Measurements from ENCODE around the gene HIF1A. TPM values are rescaled to one million over a fixed set of nuclear protein-coding genes. Genes with fewer than 3 reads are reported as not detected.
"Not testable (repeated sequence)": the region's sequence is repeated elsewhere in the genome, so short reads cannot be mapped to it uniquely, and the experiment has no call there.

HIF1A gene
- total RNA-seq, 4 donors from 2014 or later: 52.1 to 160 (median 71.1) TPM

DNA sequence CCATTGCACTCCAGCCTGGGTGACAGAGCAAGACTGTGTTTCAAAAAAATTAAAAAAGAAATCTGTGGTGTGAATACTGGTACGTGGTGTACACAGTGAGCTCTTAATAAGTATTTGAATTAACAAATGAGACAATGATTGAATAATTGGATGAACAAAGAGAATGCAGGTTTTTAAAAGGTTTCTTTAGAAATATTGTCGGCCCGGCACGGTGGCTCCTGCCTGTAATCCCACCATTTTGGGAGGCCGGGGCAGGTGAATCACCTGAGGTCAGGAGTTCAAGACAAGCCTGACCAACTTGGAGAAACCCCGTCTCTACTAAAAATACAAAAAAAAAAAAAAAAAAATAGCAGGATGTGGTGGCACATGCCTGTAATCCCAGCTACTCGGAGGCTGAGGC lies 6.6 kb downstream of the HIF1A start:
- H3K9me3 ChIP-seq: no peaks in the 10 kb centered on the region
- TF ChIP-seq, protein P1, sequence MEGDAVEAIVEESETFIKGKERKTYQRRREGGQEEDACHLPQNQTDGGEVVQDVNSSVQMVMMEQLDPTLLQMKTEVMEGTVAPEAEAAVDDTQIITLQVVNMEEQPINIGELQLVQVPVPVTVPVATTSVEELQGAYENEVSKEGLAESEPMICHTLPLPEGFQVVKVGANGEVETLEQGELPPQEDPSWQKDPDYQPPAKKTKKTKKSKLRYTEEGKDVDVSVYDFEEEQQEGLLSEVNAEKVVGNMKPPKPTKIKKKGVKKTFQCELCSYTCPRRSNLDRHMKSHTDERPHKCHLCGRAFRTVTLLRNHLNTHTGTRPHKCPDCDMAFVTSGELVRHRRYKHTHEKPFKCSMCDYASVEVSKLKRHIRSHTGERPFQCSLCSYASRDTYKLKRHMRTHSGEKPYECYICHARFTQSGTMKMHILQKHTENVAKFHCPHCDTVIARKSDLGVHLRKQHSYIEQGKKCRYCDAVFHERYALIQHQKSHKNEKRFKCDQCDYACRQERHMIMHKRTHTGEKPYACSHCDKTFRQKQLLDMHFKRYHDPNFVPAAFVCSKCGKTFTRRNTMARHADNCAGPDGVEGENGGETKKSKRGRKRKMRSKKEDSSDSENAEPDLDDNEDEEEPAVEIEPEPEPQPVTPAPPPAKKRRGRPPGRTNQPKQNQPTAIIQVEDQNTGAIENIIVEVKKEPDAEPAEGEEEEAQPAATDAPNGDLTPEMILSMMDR (IDR thresholded peaks at IDR 0.05): no peak
- no peak for TF ChIP-seq POLR2A (IDR thresholded peaks at IDR 0.05)
- DNase-seq: no peak
- H3K4me3 ChIP-seq: no peak overlapping the region
- no peak overlapping the region for H3K27ac ChIP-seq
- no peaks in the 10 kb centered on the region for H3K36me3 ChIP-seq
- peaks cover 0 to 33% (median 11%) of the 10 kb centered on the region in 4 donors for H3K4me1 ChIP-seq
- H3K27me3 ChIP-seq: no peaks in the 10 kb centered on the region

DNA sequence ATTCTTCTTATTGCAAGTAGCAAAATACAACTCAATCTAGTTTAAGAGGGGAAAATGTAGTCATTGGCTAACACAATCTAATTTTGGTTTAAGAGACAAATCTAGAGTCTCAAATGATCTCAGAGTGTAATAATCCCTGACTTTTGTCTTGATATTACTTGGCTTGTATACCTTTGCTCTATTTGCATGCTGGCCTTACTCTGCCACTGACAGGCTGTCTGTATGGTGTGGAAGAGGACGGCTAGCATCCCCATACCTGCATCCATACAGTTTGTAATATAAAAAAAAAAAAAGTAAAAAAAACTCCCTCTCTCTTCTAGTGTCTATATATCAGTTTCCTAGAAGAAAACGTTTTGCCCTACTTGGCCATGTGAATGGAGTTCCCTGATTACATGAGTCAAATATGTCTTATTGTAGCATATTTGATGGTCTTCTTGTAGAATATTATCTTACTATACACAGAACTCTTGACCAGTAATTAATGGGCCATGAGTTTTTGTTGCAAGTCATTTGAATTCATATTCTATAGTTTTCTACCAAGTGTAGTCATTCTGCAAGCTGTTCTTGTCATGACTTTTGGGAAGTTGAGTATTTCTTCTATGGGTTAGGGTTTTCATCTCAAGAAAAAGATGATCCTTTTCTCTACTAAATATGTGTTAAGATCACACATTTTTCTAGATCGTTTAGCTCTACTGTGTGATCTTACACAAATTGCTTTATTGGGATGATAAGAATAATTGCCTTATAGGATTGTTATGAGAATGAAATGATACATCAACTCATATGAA lies 8.2 kb downstream of the HIF1A start:
- no peaks in the 10 kb centered on the region for H3K9me3 ChIP-seq
- peaks cover 0 to 25% (median 8%) of the 10 kb centered on the region in 4 donors for H3K4me1 ChIP-seq
- H3K27me3 ChIP-seq: no peaks in the 10 kb centered on the region
- no peak overlapping the region for H3K4me3 ChIP-seq
- no peaks in the 10 kb centered on the region for H3K36me3 ChIP-seq
- no peak for TF ChIP-seq POLR2A (IDR thresholded peaks at IDR 0.05)
- TF ChIP-seq, protein P1 (IDR thresholded peaks at IDR 0.05): no peak
- no peak overlapping the region for H3K27ac ChIP-seq
- no peak for DNase-seq

DNA sequence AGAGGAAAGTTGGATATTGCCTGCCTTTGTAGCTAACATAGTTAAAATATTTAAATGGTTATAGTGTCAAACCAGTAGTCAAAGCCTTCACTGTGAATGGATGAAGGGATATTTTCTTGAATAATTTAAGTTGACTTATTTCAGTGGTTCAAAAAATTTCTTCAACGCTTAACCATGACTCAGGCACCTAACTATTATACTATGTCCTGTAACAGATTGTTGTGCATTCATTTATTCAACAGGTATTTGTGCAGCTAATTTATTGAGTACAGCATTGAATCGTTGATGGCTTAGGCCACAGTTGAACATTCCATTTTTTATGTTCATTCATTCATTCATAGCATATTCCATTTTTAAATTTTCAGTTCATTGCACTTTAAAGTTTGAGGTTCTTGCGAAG lies 9.2 kb downstream of the HIF1A start:
- H3K36me3 ChIP-seq: no peaks in the 10 kb centered on the region
- H3K4me3 ChIP-seq: no peak overlapping the region
- H3K27ac ChIP-seq: no peak overlapping the region
- no peaks in the 10 kb centered on the region for H3K9me3 ChIP-seq
- no peak for DNase-seq
- peaks cover 0 to 20% (median 8%) of the 10 kb centered on the region in 4 donors for H3K4me1 ChIP-seq
- no peak for TF ChIP-seq POLR2A (IDR thresholded peaks at IDR 0.05)
- TF ChIP-seq, protein P1 (IDR thresholded peaks at IDR 0.05): no peak
- H3K27me3 ChIP-seq: no peaks in the 10 kb centered on the region

DNA sequence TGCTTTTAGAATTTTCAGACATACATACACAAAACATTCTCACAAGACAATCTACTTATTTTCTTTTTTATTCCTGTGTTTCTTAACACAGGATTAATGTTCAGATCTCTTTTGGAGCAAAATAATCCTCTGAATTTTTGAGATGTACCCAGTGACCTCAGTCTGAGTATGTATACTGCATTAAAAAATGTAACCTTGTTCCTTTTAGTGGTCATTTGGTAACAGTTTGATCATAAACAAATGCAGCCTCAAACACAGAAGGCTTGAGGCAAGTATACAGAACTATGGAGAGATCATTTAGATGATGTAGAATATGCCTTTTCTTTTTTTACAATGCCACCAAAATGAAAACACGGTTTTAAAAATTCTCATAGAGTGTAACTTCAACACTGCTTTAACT lies 9.7 kb downstream of the HIF1A start:
- TF ChIP-seq POLR2A (IDR thresholded peaks at IDR 0.05): no peak
- TF ChIP-seq, protein P1 (IDR thresholded peaks at IDR 0.05): no peak
- H3K9me3 ChIP-seq: no peaks in the 10 kb centered on the region

DNA sequence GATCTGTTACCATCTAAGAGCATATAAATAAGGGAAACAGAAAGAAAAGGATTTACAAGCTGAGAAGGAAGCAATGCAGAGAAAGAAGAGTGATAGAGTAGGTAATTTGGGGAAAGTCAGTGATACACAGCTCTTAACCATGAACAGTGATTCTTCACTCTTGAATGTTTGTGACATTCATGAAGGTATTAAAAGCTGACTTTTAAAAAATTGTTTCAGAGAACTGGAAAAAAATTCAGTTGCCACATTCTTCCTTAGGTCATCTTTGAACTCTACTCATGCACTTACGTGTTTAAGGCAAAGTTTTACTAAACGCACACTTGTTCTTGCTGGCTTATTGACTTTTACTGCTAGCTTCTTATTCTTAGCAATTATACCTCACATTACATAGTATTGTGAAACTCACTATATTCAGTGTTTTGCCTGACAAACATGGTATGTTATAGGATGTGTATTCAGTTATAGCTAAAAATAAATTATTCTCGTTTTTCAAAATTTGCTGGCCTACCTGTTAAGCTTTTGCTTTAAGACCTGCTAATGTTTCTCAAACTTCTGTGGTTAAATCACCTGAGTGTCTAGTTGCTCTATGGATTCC lies 10.9 kb downstream of the HIF1A start:
- Histone ChIP-seq H3K9me3 (no peaks in the 10 kb centered on the region), H3K27ac (no peak overlapping the region), H3K4me1 (peaks cover 0 to 21% (median 8%) of the 10 kb centered on the region in 4 donors), H3K27me3 (no peaks in the 10 kb centered on the region), H3K36me3 (no peaks in the 10 kb centered on the region), H3K4me3 (no peak overlapping the region)
- no peak for DNase-seq
- TF ChIP-seq POLR2A (IDR thresholded peaks at IDR 0.05): no peak
- TF ChIP-seq, protein P1 (IDR thresholded peaks at IDR 0.05): no peak

More for the DNA sequence above, 9.7 kb downstream of the HIF1A start:
- Histone ChIP-seq H3K4me3 (no peak overlapping the region), H3K27me3 (no peaks in the 10 kb centered on the region), H3K4me1 (peaks cover 0 to 20% (median 8%) of the 10 kb centered on the region in 4 donors), H3K36me3 (no peaks in the 10 kb centered on the region), H3K27ac (no peak overlapping the region)
- no peak for DNase-seq

DNA sequence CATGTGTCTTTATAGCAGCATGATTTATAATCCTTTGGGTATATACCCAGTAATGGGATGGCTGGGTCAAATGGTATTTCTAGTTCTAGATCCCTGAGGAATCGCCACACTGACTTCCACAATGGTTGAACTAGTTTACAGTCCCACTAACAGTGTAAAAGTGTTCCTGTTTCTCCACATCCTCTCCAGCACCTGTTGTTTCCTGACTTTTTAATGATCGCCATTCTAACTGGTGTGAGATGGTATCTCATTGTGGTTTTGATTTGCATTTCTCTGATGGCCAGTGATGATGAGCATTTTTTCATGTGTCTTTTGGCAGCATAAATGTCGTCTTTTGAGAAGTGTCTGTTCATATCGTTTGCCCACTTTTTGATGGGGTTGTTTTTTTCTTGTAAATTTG lies 12.5 kb downstream of the HIF1A start:
- not testable (repeated sequence) for H3K4me3 ChIP-seq, H3K36me3 ChIP-seq, H3K9me3 ChIP-seq, H3K27ac ChIP-seq, DNase-seq, H3K27me3 ChIP-seq
- peaks cover 0 to 24% (median 9%) of the 10 kb centered on the region in 4 donors for H3K4me1 ChIP-seq

DNA sequence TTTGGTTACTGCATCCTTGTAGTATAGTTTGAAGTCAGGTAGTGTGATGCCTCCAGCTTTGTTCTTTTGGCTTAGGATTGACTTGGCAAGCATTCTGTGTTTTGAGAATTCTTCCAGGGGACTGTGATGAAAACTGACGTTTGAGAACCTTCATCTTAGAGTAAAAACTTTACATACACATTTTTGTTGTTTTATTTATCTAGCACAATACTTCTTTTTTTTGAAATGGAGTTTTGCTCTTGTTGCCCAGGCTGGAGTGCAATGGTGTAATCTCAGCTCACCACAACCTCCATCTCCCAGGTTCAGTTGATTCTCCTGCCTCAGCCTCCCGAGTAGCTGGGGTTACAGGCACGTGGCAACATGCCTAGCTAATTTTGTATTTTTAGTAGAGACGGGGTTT lies 13.4 kb downstream of the HIF1A start:
- H3K36me3 ChIP-seq, H3K4me3 ChIP-seq, H3K27me3 ChIP-seq, H3K27ac ChIP-seq, DNase-seq, H3K9me3 ChIP-seq: not testable (repeated sequence)
- H3K4me1 ChIP-seq: peaks cover 0 to 22% (median 6%) of the 10 kb centered on the region in 4 donors

All from Peyer's patch (tissue), 4 donors.